ENCODE results near the gene UCK2. TPM values are rescaled to one million over a fixed set of nuclear protein-coding genes. Genes with fewer than 3 reads are reported as not detected.

Gene UCK2
- total and polyA plus RNA-seq, 2 donors (not counting 3 experiments of a cell fraction or from before 2014, with no cell fraction given), result 62.3 to 74.7 TPM

GRCh38 chr1:165844933-165845332 lies 17.5 kb downstream of the UCK2 start:
- ChIA-PET CTCF (interaction anchor here (1.4 to 1.6 kb wide), 2 partner anchors 11 to 40 kb away, joined by 3 to 4 read pairs; no protein-coding TSS in a partner anchor), POLR2A (no interaction called here)
- Histone ChIP-seq H3K27me3 (ENCODE audit: control insufficient read depth in 2 of 2, insufficient read depth in 2 of 2, low read length in 2 of 2) (no peaks in the 10 kb centered on the region), H3K36me3 (ENCODE audit: control insufficient read depth in 2 of 2, extremely low read depth in 1 of 2, insufficient read depth in 2 of 2, low read length in 2 of 2) (no peaks in the 10 kb centered on the region), H3K9ac (replicated peaks; ENCODE audit: extremely low read depth, insufficient read depth, low read length) (no peak overlapping the region), H2AFZ (ENCODE audit: low read depth, low read length) (no peak overlapping the region), H3K4me3 (replicated peaks in 1 of 3; ENCODE audit: insufficient read depth in 1 of 3, low read depth in 1 of 3, low read length in 3 of 3) (no peak overlapping the region), H3K4me2 (ENCODE audit: insufficient read depth, low read length) (no peak overlapping the region), H4K20me1 (replicated peaks; ENCODE audit: control insufficient read depth, extremely low read depth, insufficient read depth, low read length) (peaks cover 6% of the 10 kb centered on the region), H3K79me2 (ENCODE audit: control insufficient read depth, insufficient read depth, low read length) (peaks cover 100% of the 10 kb centered on the region), H3K4me1 (ENCODE audit: control insufficient read depth, extremely low read depth, insufficient read depth, low read length) (peaks cover 21% of the 10 kb centered on the region), H3K27ac (ENCODE audit: insufficient read depth, low read depth, low read length) (no peak overlapping the region), H3K9me3 (replicated peaks; ENCODE audit: control insufficient read depth, insufficient read depth, low read length) (no peaks in the 10 kb centered on the region), H3K9me1 (replicated peaks; ENCODE audit: control insufficient read depth, extremely low read depth, insufficient read depth, low read length) (no peaks in the 10 kb centered on the region)
- no TSS peak for BruUV-seq (replicated peaks)
- FAIRE-seq (no peak), DNase-seq (ENCODE audit: low read depth, low spot score) (no peak)
- dilution Hi-C loops (cut with MboI; ENCODE audit: extremely low pct_ligation_motif_present, low sequenced_read_pairs), result no loop called here
- intact Hi-C loops (cut with micrococcal nuclease), result no loop called here
- no peak for TF ChIP-seq POLR2A (IDR thresholded peaks at IDR 0.05; ENCODE audit: low read depth, low read length)
- TF ChIP-seq GATA2 (IDR thresholded peaks at IDR 0.05; ENCODE audit: insufficient read depth, insufficient read length, low read depth, low read length), result no peak
- no peak for TF ChIP-seq JUN (IDR thresholded peaks at IDR 0.05; ENCODE audit: borderline replicate concordance, insufficient read depth, insufficient read length, low read depth)
- TF ChIP-seq CTCF (IDR thresholded peaks at IDR 0.05; ENCODE audit: extremely low read depth in 1 of 2, insufficient read depth in 1 of 2, low read depth in 1 of 2, low read length in 2 of 2), result no peak
- no peak for TF ChIP-seq EZH2 (IDR thresholded peaks at IDR 0.05; ENCODE audit: borderline replicate concordance, low read depth, low read length, severe bottlenecking)
- no peak for TF ChIP-seq MYC (IDR thresholded peaks at IDR 0.05; ENCODE audit: low read depth, low read length)

- intact Hi-C loops (cut with micrococcal nuclease) (no loop called here), dilution Hi-C loops (cut with MboI; ENCODE audit: extremely low pct_ligation_motif_present, low sequenced_read_pairs) (no loop called here)
- H2AFZ ChIP-seq (ENCODE audit: low read depth, low read length), result no peak overlapping the region
- no peaks in the 10 kb centered on the region for H3K9me3 ChIP-seq (replicated peaks; ENCODE audit: control insufficient read depth, insufficient read depth, low read length)
- no peak overlapping the region for H3K4me3 ChIP-seq (replicated peaks in 1 of 3; ENCODE audit: insufficient read depth in 1 of 3, low read depth in 1 of 3, low read length in 3 of 3)
- no peak overlapping the region for H3K4me2 ChIP-seq (ENCODE audit: insufficient read depth, low read length)
- CTCF ChIA-PET, result interaction anchor here (1.4 to 1.6 kb wide), 2 partner anchors 10 to 39 kb away, joined by 3 to 4 read pairs; no protein-coding TSS in a partner anchor
- H3K79me2 ChIP-seq (ENCODE audit: control insufficient read depth, insufficient read depth, low read length), result peaks cover 99% of the 10 kb centered on the region
- POLR2A ChIA-PET, result no interaction called here
- H3K27me3 ChIP-seq (ENCODE audit: control insufficient read depth in 2 of 2, insufficient read depth in 2 of 2, low read length in 2 of 2), result no peaks in the 10 kb centered on the region
- no peak for DNase-seq (ENCODE audit: low read depth, low spot score)
- H4K20me1 ChIP-seq (replicated peaks; ENCODE audit: control insufficient read depth, extremely low read depth, insufficient read depth, low read length), result peaks cover 6% of the 10 kb centered on the region
- H3K4me1 ChIP-seq (ENCODE audit: control insufficient read depth, extremely low read depth, insufficient read depth, low read length), result peaks cover 21% of the 10 kb centered on the region
- TF ChIP-seq CTCF (IDR thresholded peaks at IDR 0.05; ENCODE audit: extremely low read depth in 1 of 2, insufficient read depth in 1 of 2, low read depth in 1 of 2, low read length in 2 of 2) (no peak), POLR2A (IDR thresholded peaks at IDR 0.05; ENCODE audit: low read depth, low read length) (no peak)
- no peak overlapping the region for H3K27ac ChIP-seq (ENCODE audit: insufficient read depth, low read depth, low read length)
- no peaks in the 10 kb centered on the region for H3K36me3 ChIP-seq (ENCODE audit: control insufficient read depth in 2 of 2, extremely low read depth in 1 of 2, insufficient read depth in 2 of 2, low read length in 2 of 2)
- no peaks in the 10 kb centered on the region for H3K9me1 ChIP-seq (replicated peaks; ENCODE audit: control insufficient read depth, extremely low read depth, insufficient read depth, low read length)
- H3K9ac ChIP-seq (replicated peaks; ENCODE audit: extremely low read depth, insufficient read depth, low read length), result no peak overlapping the region
- no TSS peak for BruUV-seq (replicated peaks)
- FAIRE-seq, result no peak
These were observed 18.2 kb downstream of the UCK2 start for GRCh38 chr1:165845569-165845968.
